Endodermal cell (in vitro differentiated cells): ENCODE results near the gene NAB1. TPM values are rescaled to one million over a fixed set of nuclear protein-coding genes. Genes with fewer than 3 reads are reported as not detected.

Experiments
- DNase-seq: peaks from one replicate; pipeline ENCODE4 v3.0.0-alpha.2; 2017
- H3K27ac ChIP-seq: 2 replicates; pipeline ENCODE4 v1.5.1; 2013; ENCODE audit warnings: mild to moderate bottlenecking, low read depth, low read length, moderate library complexity
- H3K27me3 ChIP-seq: 2 replicates; pipeline ENCODE4 v1.6.1; 2013; ENCODE audit warnings: mild to moderate bottlenecking, low read length, moderate library complexity; ENCODE audit not compliant: insufficient read depth, control insufficient read depth, poor library complexity, severe bottlenecking
- H3K36me3 ChIP-seq: 2 replicates; pipeline ENCODE4 v1.7.0; 2013; ENCODE audit warnings: mild to moderate bottlenecking, low read length, moderate library complexity; ENCODE audit not compliant: control insufficient read depth, insufficient read depth
- H3K4me1 ChIP-seq: one replicate; pipeline ENCODE4 v1.7.0; 2013; ENCODE audit warnings: low read length; ENCODE audit not compliant: control insufficient read depth, insufficient read depth
- H3K4me3 ChIP-seq: 2 replicates; pipeline ENCODE4 v1.5.1; 2013; ENCODE audit warnings: mild to moderate bottlenecking, low read length, moderate library complexity
- H3K9ac ChIP-seq: 2 replicates; pipeline ENCODE4 v1.6.1; 2013; ENCODE audit warnings: mild to moderate bottlenecking, low read length, moderate library complexity; ENCODE audit not compliant: poor library complexity, severe bottlenecking; ENCODE audit errors: extremely low read depth
- H3K9me3 ChIP-seq: 2 replicates; pipeline ENCODE4 v1.6.1; 2013; ENCODE audit warnings: mild to moderate bottlenecking, low read length, moderate library complexity; ENCODE audit not compliant: control insufficient read depth
- H3K27ac Mint-ChIP-seq: 2 replicates; pipeline ENCODE4 v1.8.0; 2020; ENCODE audit warnings: mixed read lengths
- H3K27me3 Mint-ChIP-seq: 2 replicates; pipeline ENCODE4 v1.8.0; 2021; ENCODE audit warnings: mild to moderate bottlenecking, mixed read lengths; ENCODE audit not compliant: insufficient read depth
- H3K36me3 Mint-ChIP-seq: 2 replicates; pipeline ENCODE4 v1.8.0; 2020; ENCODE audit warnings: low read depth, mixed read lengths
- H3K4me1 Mint-ChIP-seq: 2 replicates; pipeline ENCODE4 v1.8.0; 2020; ENCODE audit warnings: mixed read lengths
- H3K4me3 Mint-ChIP-seq: 2 replicates; pipeline ENCODE4 v1.8.0; 2020; ENCODE audit warnings: mild to moderate bottlenecking, moderate library complexity, mixed read lengths
- H3K9me3 Mint-ChIP-seq: 2 replicates; pipeline ENCODE4 v1.8.0; 2020; ENCODE audit warnings: mild to moderate bottlenecking, mixed read lengths
- CTCF ChIP-seq: fragments of 200-600 bp; sonication (generic); conservative IDR thresholded peaks from 2 replicates; pipeline ENCODE4 v1.5.0; 2021; ENCODE audit warnings: antibody characterized with exemption, mild to moderate bottlenecking
- WGBS, 2 experiments: methylation state at CpG; one replicate each; pipeline versions ENCODE4 v1.1.5 to v1.1.7; 2013; ENCODE audit warnings: missing lambda C conversion rate in 2 of 2, mixed read lengths in 1 of 2; ENCODE audit not compliant: insufficient coverage in 1 of 2, insufficient read length in 1 of 2; 5-methylcytosine and 5-hydroxymethylcytosine counted together
- total RNA-seq, 2 donors: library from RNA; stranded (reverse); fragmentation: NEBNext Ultra II Directional in 1 of 2; extraction: Animal tissue kit (Norgen Biotek cat#: 25700) in 1 of 2; gene quantifications; 2 replicates in 1 of 2; 3 replicates in 1 of 2; pipeline ENCODE4 v1.2.1, GENCODE V29; 2021

NAB1 gene
- total RNA-seq, 2 donors from 2014 or later = 21.7 to 36.1 TPM

GRCh38 chr2:190641469-190641868 lies 7.4 kb upstream of the NAB1 start:
- H3K9me3 ChIP-seq = no peaks in the 10 kb centered on the region
- DNase-seq = no peak
- H3K9ac ChIP-seq = no peak overlapping the region
- Mint-ChIP-seq H3K4me1 (peaks cover 27% of the 10 kb centered on the region), H3K27me3 (peaks cover 5% of the 10 kb centered on the region), H3K9me3 (no peaks in the 10 kb centered on the region), H3K36me3 (no peaks in the 10 kb centered on the region), H3K4me3 (no peak overlapping the region), H3K27ac (no peak overlapping the region)
- WGBS, 2 experiments = 90 to 100% methylated on average over 1 to 3 of the region's 3 CpGs
- H3K36me3 ChIP-seq = no peaks in the 10 kb centered on the region
- peaks cover 12% of the 10 kb centered on the region for H3K4me1 ChIP-seq
- H3K27me3 ChIP-seq = no peaks in the 10 kb centered on the region
- H3K4me3 ChIP-seq = no peak overlapping the region
- H3K27ac ChIP-seq = no peak overlapping the region
- TF ChIP-seq CTCF = no peak

GRCh38 chr2:190646780-190647522 lies 1.9 kb upstream of the NAB1 start:
- Mint-ChIP-seq H3K27me3 (peaks cover 29% of the 10 kb centered on the region), H3K27ac (no peak overlapping the region), H3K4me1 (peaks cover 9% of the 10 kb centered on the region), H3K9me3 (no peaks in the 10 kb centered on the region), H3K4me3 (peak overlapping the region; percentile 75), H3K36me3 (no peaks in the 10 kb centered on the region)
- Histone ChIP-seq H3K4me1 (no peaks in the 10 kb centered on the region), H3K9me3 (no peaks in the 10 kb centered on the region), H3K27me3 (no peaks in the 10 kb centered on the region), H3K36me3 (no peaks in the 10 kb centered on the region), H3K9ac (no peak overlapping the region), H3K4me3 (no peak overlapping the region), H3K27ac (no peak overlapping the region)
- TF ChIP-seq CTCF = no peak
- WGBS, 2 experiments = 67 to 73% methylated on average over 5 to 9 of the region's 9 CpGs
- no peak for DNase-seq

GRCh38 chr2:190648289-190649034 lies 421 bp upstream of the NAB1 start:
- Histone ChIP-seq H3K36me3 (no peaks in the 10 kb centered on the region), H3K27me3 (no peaks in the 10 kb centered on the region), H3K9ac (peak overlapping the region; percentile 56), H3K27ac (peak overlapping the region; percentile 33), H3K4me3 (peak overlapping the region; percentile 79), H3K4me1 (no peaks in the 10 kb centered on the region), H3K9me3 (no peaks in the 10 kb centered on the region)
- Mint-ChIP-seq H3K27me3 (peaks cover 29% of the 10 kb centered on the region), H3K4me3 (peak overlapping the region; percentile 75), H3K4me1 (peaks cover 9% of the 10 kb centered on the region), H3K36me3 (no peaks in the 10 kb centered on the region), H3K27ac (no peak overlapping the region), H3K9me3 (no peaks in the 10 kb centered on the region)
- DNase-seq = peak; percentile 79
- no peak for TF ChIP-seq CTCF
- WGBS, 2 experiments = 0% methylated on average over 69 of the region's 78 CpGs; no CpG with 5 or more reads in 1 of the 2 experiments
